ENCODE results near the gene JAK1. TPM values are rescaled to one million over a fixed set of nuclear protein-coding genes. Genes with fewer than 3 reads are reported as not detected.

JAK1 gene
- total RNA-seq, 2 donors from 2014 or later: 90.3 to 122 TPM

DNA sequence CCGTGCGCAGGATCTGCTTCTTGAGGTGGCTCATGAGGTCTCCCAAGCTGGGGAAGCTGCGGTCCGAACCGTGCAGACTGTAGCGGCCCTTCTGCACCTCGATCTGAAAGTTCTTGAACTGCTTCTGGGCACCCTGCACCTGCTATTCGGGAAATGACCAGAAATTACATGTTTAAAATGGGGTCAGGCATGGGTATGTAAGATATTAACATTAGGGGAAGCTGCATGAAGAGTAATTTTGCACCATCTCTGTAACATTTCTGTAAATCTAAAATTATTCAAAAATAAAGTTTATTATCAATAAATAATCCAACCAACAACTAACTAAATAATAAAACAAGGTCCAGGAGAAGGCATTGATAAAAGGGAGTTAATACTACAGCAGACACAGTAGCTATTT is 110.8 kb downstream of the JAK1 start:
- no peaks in the 10 kb centered on the region for H3K27me3 ChIP-seq
- no peak overlapping the region for H3K27ac ChIP-seq
- H3K4me3 ChIP-seq: no peak overlapping the region
- H3K9me3 ChIP-seq: no peaks in the 10 kb centered on the region
- DNase-seq (ENCODE audit: low spot score): no peak
- peaks cover 86% of the 10 kb centered on the region for H3K36me3 ChIP-seq
- peaks cover 0 to 4% of the 10 kb centered on the region in 2 donors for H3K4me1 ChIP-seq
- no peak for TF ChIP-seq CTCF (IDR thresholded peaks at IDR 0.05)

DNA sequence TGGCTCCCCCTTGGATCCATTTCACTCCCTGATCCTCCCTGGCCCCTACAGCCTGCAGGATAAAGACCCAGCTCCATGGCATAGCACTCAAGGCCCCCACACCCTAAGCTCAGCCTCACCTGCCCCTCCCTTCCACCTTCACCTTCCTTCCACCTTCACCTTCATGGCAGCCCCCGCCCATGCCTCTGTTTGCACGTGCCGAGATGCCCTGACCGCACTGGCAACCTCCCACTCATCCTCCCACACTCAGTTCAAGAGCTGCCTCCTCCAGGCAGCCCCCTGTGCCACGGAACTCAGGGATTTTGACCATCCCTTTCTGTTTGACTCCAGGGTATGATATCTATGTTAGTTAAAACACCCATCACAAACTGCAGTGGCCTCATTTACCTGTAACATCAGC is 111.7 kb downstream of the JAK1 start:
- DNase-seq (ENCODE audit: low spot score): no peak
- Histone ChIP-seq H3K27me3 (no peaks in the 10 kb centered on the region), H3K27ac (no peak overlapping the region), H3K4me1 (peaks cover 0 to 4% of the 10 kb centered on the region in 2 donors), H3K36me3 (peaks cover 90% of the 10 kb centered on the region), H3K4me3 (no peak overlapping the region), H3K9me3 (no peaks in the 10 kb centered on the region)
- no peak for TF ChIP-seq CTCF (IDR thresholded peaks at IDR 0.05)

GRCh38 chr1:64851664-64852063 is 114.7 kb downstream of the JAK1 start:
- H3K4me3 ChIP-seq: no peak overlapping the region
- H3K4me1 ChIP-seq: peaks cover 0 to 4% of the 10 kb centered on the region in 2 donors
- no peak for TF ChIP-seq CTCF (IDR thresholded peaks at IDR 0.05)
- no peaks in the 10 kb centered on the region for H3K9me3 ChIP-seq
- no peak for DNase-seq (ENCODE audit: low spot score)
- peaks cover 82% of the 10 kb centered on the region for H3K36me3 ChIP-seq
- no peak overlapping the region for H3K27ac ChIP-seq
- H3K27me3 ChIP-seq: no peaks in the 10 kb centered on the region

DNA sequence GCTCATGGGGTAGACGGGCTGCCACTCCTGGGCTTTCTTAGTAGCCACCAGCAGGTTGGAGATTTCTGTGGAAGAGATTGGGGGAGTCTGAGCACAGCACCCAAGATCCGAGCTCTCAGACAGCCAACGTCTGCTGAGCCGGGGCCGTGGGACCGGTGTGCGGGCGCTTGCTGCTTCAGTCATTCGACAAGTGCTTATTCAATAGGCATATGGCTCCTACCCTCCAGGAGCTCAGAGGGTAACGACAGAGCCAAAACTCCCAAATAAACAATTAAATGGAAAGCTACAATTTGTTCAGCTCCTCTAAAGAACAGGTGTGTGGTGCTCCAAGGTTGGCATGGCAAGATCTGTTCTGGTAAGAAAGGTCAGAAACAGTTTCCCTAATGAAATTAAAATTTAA is 115.5 kb downstream of the JAK1 start:
- H3K36me3 ChIP-seq: peaks cover 81% of the 10 kb centered on the region
- TF ChIP-seq CTCF (IDR thresholded peaks at IDR 0.05): no peak

DNA sequence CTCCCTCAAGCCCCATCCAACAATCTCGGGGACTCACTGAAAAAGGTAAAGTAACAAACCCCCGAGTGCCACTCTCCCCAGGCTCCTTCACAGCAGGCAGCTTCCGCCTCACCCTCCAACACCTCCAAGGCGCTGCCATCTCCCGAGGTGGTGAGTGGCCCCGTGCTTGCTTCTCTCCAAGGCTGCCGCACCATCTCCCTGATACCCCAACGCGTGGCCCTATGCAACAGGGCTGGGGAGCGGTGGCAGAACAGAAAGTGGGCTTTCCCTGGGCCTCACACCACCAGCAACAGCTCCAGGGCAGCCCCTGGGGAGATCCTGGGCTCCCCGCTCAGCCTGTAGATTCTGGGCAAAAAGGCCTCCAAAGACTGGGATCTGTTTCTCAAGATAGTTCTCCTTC is 116.4 kb downstream of the JAK1 start:
- H3K4me3 ChIP-seq: no peak overlapping the region
- no peak for DNase-seq (ENCODE audit: low spot score)
- no peak for TF ChIP-seq CTCF (IDR thresholded peaks at IDR 0.05)
- peaks cover 81% of the 10 kb centered on the region for H3K36me3 ChIP-seq
- H3K27ac ChIP-seq: no peak overlapping the region
- no peaks in the 10 kb centered on the region for H3K9me3 ChIP-seq
- H3K27me3 ChIP-seq: no peaks in the 10 kb centered on the region
- H3K4me1 ChIP-seq: peaks cover 0 to 4% of the 10 kb centered on the region in 2 donors

More for the DNA sequence above, 115.5 kb downstream of the JAK1 start:
- Histone ChIP-seq H3K4me3 (no peak overlapping the region), H3K9me3 (no peaks in the 10 kb centered on the region), H3K4me1 (peaks cover 0 to 4% of the 10 kb centered on the region in 2 donors), H3K27me3 (no peaks in the 10 kb centered on the region), H3K27ac (no peak overlapping the region)
- no peak for DNase-seq (ENCODE audit: low spot score)

- Histone ChIP-seq H3K36me3 (peaks cover 83% of the 10 kb centered on the region), H3K4me1 (peaks cover 0 to 4% of the 10 kb centered on the region in 2 donors), H3K27ac (no peak overlapping the region), H3K9me3 (no peaks in the 10 kb centered on the region), H3K27me3 (no peaks in the 10 kb centered on the region), H3K4me3 (no peak overlapping the region)
- no peak for TF ChIP-seq CTCF (IDR thresholded peaks at IDR 0.05)
- DNase-seq (ENCODE audit: low spot score): no peak
Observed at GRCh38 chr1:64848803-64849202, 117.5 kb downstream of the JAK1 start.

Measured in right atrium auricular region (tissue), 2 donors.